NT2/D1 (cell line): Measurements from ENCODE around the gene ARFGAP3.

ENCODE experiments used
- YY1 ChIP-seq: IDR thresholded peaks from 2 replicates; pipeline ENCODE4 v1.6.1; 2011; ENCODE audit not compliant: insufficient read length, insufficient read depth
- ZNF274 ChIP-seq: IDR thresholded peaks from 2 replicates; pipeline ENCODE4 v1.6.1; 2011; ENCODE audit warnings: mild to moderate bottlenecking, low read depth, low read length

DNA sequence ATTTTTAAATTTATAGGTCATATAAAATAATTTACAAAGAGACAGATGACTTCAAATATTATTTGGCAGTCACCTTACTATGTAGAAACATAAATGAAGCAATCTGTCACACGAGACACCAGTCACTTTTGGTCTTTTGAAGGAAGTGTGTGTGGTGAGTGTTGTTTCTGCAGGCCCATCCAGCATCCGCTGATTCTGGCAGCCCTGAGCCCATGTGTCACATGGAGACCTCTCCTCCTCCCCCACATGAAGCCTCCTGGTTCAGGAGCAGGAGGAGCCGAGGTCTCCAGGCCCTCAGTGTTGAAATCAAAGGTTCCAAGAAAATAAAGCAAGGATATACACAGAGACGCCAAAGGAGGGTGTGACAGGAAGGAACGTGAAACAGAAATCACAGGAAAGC is 60.1 kb downstream of the ARFGAP3 start:
- no peak for TF ChIP-seq YY1
- no peak for TF ChIP-seq ZNF274
